ENCODE measurements around the gene TMEM106A.

DNA sequence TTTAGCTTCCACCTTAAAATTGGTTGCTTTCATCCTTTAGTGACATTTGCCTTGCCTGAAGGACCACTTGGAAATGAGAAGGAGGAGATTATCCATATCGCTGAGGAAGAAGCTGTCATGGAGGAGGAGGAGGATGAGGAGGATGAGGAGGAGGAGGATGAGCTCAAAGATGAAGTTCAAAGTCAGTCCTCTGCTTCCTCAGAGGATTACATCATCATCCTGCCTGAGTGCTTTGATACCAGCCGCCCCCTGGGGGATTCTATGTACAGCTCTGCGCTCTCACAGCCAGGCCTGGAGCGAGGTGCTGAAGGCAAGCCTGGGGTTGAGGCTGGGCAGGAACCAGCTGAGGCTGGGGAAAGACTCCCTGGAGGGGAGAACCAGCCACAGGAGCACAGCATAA, 11.5 kb upstream of the TMEM106A start:
- TF ChIP-seq, protein P1, sequence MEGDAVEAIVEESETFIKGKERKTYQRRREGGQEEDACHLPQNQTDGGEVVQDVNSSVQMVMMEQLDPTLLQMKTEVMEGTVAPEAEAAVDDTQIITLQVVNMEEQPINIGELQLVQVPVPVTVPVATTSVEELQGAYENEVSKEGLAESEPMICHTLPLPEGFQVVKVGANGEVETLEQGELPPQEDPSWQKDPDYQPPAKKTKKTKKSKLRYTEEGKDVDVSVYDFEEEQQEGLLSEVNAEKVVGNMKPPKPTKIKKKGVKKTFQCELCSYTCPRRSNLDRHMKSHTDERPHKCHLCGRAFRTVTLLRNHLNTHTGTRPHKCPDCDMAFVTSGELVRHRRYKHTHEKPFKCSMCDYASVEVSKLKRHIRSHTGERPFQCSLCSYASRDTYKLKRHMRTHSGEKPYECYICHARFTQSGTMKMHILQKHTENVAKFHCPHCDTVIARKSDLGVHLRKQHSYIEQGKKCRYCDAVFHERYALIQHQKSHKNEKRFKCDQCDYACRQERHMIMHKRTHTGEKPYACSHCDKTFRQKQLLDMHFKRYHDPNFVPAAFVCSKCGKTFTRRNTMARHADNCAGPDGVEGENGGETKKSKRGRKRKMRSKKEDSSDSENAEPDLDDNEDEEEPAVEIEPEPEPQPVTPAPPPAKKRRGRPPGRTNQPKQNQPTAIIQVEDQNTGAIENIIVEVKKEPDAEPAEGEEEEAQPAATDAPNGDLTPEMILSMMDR (conservative IDR thresholded peaks at IDR 0.05 in 1 of 2, IDR thresholded peaks at IDR 0.05 in 1 of 2; ENCODE audit: low read depth in 1 of 2, low read length in 2 of 2): no peak
- no peak for TF ChIP-seq EZH2 (IDR thresholded peaks at IDR 0.05; ENCODE audit: low read length, missing control alignments)

Measured in fibroblast of lung (primary cell).